ENCODE results near the gene NPNT.

NPNT gene

GRCh38 chr4:105970371-105970770 lies 75.1 kb downstream of the NPNT start:
- DNase-seq (ENCODE audit: low read depth, low spot score), result no peak

- no peak for DNase-seq (ENCODE audit: low read depth, low spot score)
Measured at GRCh38 chr4:105971036-105971435, 75.8 kb downstream of the NPNT start.

GRCh38 chr4:105972946-105973621 lies 77.8 kb downstream of the NPNT start:
- DNase-seq (ENCODE audit: low read depth, low spot score), result no peak

- no peak for DNase-seq (ENCODE audit: low read depth, low spot score)
Measured at GRCh38 chr4:105976915-105977314, 81.6 kb downstream of the NPNT start.

DNA sequence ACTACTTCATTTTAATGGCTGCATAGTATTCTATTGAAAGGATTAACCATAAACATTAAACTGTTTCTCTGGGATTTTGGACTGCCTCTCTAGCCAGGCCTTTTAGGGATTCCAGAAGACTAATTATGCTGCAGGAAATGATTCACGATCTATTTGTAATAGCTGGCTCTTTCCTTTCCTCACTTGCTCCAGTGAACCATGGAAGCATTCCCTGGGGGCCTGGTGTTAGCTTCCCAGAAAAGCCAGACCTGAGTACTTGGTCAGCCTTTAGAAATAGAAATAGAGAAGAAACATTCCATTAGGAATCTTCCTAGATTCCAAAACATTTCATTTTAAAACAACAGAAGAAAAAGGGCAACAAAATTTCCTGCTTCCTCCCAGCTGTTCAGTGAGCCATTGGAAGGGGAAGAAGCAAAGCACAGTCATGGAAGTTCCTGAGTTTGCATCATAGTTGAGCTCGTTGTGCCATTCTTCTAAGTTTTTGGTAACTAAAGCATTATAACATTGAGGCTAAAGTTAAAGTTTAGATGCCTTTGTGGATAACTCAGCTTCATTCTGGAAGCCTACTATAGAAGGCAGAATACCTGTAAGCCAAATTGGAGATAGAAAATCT lies 83.5 kb downstream of the NPNT start:
- no peak for DNase-seq (ENCODE audit: low read depth, low spot score)

- DNase-seq (ENCODE audit: low read depth, low spot score), result no peak
Measured at GRCh38 chr4:105979506-105979905, 84.2 kb downstream of the NPNT start.

DNA sequence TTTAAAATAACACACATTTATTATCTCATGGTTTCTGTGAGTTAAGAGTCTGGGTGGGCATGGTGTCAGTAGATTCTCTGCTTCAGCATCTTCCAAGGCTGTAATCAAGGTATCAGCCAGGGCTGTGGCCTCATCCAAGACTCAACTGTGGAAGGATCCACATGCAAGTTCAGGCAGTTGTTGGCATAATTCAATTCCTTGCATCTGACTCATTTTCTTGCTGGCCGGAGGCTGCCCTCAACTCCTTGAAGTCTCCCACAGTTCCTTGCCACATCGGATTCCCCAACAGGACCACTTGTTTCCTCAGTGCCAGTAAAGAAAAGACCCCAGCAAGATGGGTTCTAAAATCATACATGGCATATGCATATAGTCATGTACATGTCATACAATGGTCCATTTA lies 93.4 kb downstream of the NPNT start:
- DNase-seq (ENCODE audit: low read depth, low spot score), result no peak

GRCh38 chr4:105989485-105990242 lies 94.4 kb downstream of the NPNT start:
- no peak for DNase-seq (ENCODE audit: low read depth, low spot score)

GRCh38 chr4:105990933-105991332 lies 95.7 kb downstream of the NPNT start:
- no peak for DNase-seq (ENCODE audit: low read depth, low spot score)

DNA sequence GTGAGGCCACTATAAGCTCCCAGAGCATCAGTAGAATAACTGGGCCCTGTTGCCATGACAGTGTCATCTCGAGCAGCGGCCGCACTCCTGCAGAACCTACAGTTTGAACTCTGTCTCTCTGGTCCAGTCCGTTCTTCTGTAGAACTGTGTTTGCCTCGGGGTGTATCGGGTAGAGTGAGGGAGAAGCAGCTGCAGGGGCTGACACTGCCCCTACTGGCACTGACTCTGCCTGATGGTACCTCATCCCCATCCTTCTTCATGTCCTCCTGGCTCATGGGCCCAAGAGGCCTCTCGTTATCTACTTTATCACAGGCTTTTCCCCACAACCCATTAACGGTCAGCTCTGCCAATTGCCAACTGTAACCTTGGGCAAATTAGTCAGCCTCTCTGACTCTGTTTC lies 96.5 kb downstream of the NPNT start:
- DNase-seq (ENCODE audit: low read depth, low spot score), result no peak

DNA sequence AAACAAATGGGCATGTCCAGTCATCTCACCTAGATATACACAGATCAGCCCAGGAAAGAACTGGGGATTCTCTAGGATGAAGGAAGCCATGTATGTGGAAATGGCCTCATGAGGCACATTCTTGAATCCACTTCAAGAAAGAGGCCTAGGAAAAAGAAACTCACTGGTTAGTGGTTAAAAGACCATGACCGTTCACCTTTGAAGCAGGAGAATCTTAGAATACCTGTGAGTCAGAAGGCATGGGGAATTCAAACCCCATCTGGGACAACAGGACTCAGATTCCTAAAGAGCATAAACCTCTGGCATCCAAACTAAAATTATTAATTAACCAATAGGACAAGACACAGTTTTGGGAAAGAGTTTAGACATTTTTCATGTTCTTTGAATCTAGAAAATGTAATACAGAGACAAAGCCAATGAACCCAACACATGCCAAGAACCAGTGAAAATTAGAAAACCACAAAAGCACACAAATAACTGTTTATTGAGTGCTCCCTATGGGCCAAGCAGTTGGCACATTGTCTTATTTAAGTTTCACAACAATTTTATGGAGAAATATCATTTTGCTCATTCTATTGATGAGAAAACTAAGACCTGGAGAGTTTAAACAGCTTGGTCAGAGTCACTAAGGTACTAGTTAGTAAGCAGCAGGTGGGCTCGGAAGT lies 97.5 kb downstream of the NPNT start:
- DNase-seq (ENCODE audit: low read depth, low spot score), result no peak

DNA sequence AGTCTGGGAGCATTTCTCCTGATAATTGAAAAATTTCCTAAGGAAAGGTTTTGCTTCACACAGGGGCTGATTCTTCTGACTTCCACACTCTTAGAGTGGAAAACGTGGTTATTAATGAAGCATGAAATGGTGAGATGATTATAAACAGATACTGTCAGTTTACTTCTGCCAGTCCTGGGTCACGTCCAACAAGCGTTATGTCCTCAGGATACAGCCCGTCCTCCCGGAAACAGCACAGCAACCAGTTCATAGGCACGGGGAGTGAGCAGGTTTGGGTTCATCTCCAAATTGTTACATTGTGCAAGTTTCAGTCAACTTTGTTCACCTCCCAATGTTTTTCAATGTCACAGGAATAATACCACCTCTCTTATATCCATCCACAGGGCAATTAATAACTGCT lies 98.8 kb downstream of the NPNT start:
- no peak for DNase-seq (ENCODE audit: low read depth, low spot score)

GRCh38 chr4:105994841-105995501 lies 99.7 kb downstream of the NPNT start:
- no peak for DNase-seq (ENCODE audit: low read depth, low spot score)

GRCh38 chr4:105996845-105997244 lies 101.6 kb downstream of the NPNT start:
- no peak for DNase-seq (ENCODE audit: low read depth, low spot score)

GRCh38 chr4:105998171-105999063 lies 103.1 kb downstream of the NPNT start:
- DNase-seq (ENCODE audit: low read depth, low spot score), result no peak

- DNase-seq (ENCODE audit: low read depth, low spot score), result no peak
Measured at GRCh38 chr4:106002994-106003393, 107.7 kb downstream of the NPNT start.

DNA sequence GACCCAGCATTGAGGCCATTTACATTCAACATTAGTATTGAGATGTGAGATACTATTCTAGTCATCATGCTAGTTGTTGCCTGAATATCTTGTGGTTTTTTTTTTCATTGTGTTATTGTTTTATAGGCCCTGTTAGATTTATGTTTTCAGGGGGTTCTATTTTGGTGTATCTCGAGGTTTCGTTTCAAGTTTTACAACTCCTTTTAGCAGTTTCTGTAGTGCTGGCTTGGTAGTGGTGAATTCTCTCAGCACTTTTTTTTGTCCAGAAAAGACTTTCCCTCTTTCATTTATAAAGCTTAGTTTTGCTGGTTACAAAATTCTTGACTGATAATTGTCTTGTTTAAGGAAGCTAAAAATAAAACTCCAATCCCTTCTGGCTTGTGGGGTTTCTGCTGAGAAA lies 115.5 kb downstream of the NPNT start:
- no peak for DNase-seq (ENCODE audit: low read depth, low spot score)

DNA sequence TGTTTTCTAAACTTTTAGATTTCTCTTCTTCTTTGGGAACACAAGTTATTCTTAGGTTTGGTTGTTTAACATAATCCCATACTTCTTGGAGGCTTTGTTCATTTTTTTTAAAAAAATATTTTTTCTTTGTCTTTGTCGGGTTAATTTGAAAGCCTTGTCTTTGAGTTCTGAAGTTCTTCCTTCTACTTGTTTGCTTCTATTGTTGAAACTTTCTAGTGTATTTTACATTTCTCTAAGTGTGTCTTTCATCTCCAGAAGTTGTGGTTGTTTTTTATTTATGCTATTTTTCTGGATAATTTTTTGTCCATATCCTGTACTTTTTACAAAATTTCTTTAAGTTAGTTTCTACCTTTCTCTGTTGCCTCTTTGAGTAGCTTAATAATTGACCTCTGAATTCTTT lies 116.1 kb downstream of the NPNT start:
- no peak for DNase-seq (ENCODE audit: low read depth, low spot score)

DNA sequence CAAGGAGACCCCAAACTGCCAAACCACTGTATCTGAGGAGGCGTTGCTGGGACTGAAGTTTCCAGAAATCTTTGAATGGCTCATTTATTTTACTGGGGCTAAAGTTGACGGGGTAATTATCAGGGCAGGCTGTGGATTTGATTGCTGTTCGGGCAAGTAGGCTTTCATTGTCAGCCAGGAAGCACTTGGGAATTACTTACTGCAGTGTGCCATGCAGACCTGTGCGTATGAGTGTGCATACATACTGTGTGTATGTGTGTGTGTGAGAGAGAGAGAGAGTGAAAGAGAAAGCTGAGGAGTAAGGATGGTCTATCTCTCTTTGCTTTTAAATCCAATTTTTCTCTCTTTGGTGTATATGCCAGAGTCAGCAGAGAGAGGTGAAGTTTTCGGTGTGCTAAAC lies 122.7 kb downstream of the NPNT start:
- no peak for DNase-seq (ENCODE audit: low read depth, low spot score)

DNA sequence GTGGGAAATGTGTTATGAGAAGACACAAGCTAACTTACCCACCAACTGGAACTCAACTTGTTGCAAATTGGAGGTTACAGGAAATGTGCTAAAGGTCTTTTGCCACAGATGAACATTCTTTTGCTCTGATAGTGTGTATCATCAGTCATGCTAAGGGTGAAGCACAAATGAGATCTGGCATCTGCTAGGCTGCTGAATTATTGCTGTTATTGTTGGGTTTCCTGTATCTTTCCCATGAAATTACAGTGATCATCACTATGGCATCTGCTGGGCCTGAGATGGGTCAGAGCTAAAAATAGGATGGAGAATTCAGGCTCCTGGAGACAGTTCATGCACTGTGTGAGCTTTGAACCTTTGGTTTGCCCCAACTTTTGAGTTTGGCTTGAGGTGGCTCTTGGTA lies 124.5 kb downstream of the NPNT start:
- no peak for DNase-seq (ENCODE audit: low read depth, low spot score)

Measured in activated naive CD8-positive, alpha-beta T cell treated with anti-CD3 and anti-CD28 coated beads, Interleukin-2, amount 50 U/mL, for 16 hours (primary cell).